ENCODE measurements around the gene FAM174C.
"Not testable (repeated sequence)": the region's sequence is repeated elsewhere in the genome, so short reads cannot be mapped to it uniquely, and the experiment has no call there.

The FAM174C gene

GRCh38 chr19:1298235-1298634, 22.9 kb downstream of the FAM174C start:
- DNase-seq (ENCODE audit: low read depth in 3 of 3) = no peak

GRCh38 chr19:1299801-1300200, 24.5 kb downstream of the FAM174C start:
- DNase-seq (ENCODE audit: low read depth in 3 of 3) = no peak

- no peak for DNase-seq (ENCODE audit: low read depth in 3 of 3)
Measured at GRCh38 chr19:1300744-1301490, 25.6 kb downstream of the FAM174C start.

GRCh38 chr19:1302533-1303239, 27.4 kb downstream of the FAM174C start:
- no peak for DNase-seq (ENCODE audit: low read depth in 3 of 3)

GRCh38 chr19:1304197-1304924, 29.0 kb downstream of the FAM174C start:
- DNase-seq (ENCODE audit: low read depth in 3 of 3) = no peak

- not testable (repeated sequence) for DNase-seq (ENCODE audit: low read depth in 3 of 3)
Measured at GRCh38 chr19:1305354-1305753, 30.0 kb downstream of the FAM174C start.

GRCh38 chr19:1307320-1307719, 32.0 kb downstream of the FAM174C start:
- DNase-seq (ENCODE audit: low read depth in 3 of 3) = no peak

GRCh38 chr19:1307755-1308303, 32.5 kb downstream of the FAM174C start:
- no peak for DNase-seq (ENCODE audit: low read depth in 3 of 3)

GRCh38 chr19:1308718-1309117, 33.4 kb downstream of the FAM174C start:
- DNase-seq (ENCODE audit: low read depth in 3 of 3) = no peak

- no peak for DNase-seq (ENCODE audit: low read depth in 3 of 3)
Measured at GRCh38 chr19:1309977-1310852, 34.9 kb downstream of the FAM174C start.

- DNase-seq (ENCODE audit: low read depth in 3 of 3) = no peak
Measured at GRCh38 chr19:1310853-1311180, 35.5 kb downstream of the FAM174C start.

GRCh38 chr19:1311543-1312091, 36.3 kb downstream of the FAM174C start:
- no peak for DNase-seq (ENCODE audit: low read depth in 3 of 3)

GRCh38 chr19:1312767-1313694, 37.7 kb downstream of the FAM174C start:
- DNase-seq (ENCODE audit: low read depth in 3 of 3) = no peak

- DNase-seq (ENCODE audit: low read depth in 3 of 3) = no peak
Measured at GRCh38 chr19:1313695-1314613, 38.6 kb downstream of the FAM174C start.

GRCh38 chr19:1315470-1316166, 40.3 kb downstream of the FAM174C start:
- DNase-seq (ENCODE audit: low read depth in 3 of 3) = peak in 1 of 3 experiments; percentile 39

- DNase-seq (ENCODE audit: low read depth in 3 of 3) = no peak
Measured at GRCh38 chr19:1316466-1316865, 41.1 kb downstream of the FAM174C start.

- no peak for DNase-seq (ENCODE audit: low read depth in 3 of 3)
Measured at GRCh38 chr19:1317274-1318003, 42.1 kb downstream of the FAM174C start.

Measured in stimulated activated CD4-positive, alpha-beta T cell treated with anti-CD3 and anti-CD28 coated beads, TNF-alpha, amount 100 ng/mL, for 24 hours (primary cell).